OCI-LY3 (cell line): ENCODE measurements around the gene BTRC.
"Not testable (repeated sequence)": the region's sequence is repeated elsewhere in the genome, so short reads cannot be mapped to it uniquely, and the experiment has no call there.

ENCODE experiments used
- H2AFZ ChIP-seq: fragments of 200-600, 300-600 bp; shearing (Covaris generic); 2 replicates; pipeline ENCODE4 v1.6.0; 2014; ENCODE audit warnings: antibody characterized with exemption, low read depth, low read length
- H3K27ac ChIP-seq: fragments of 200-600, 300-600 bp; sonication (generic); 2 replicates; pipeline ENCODE4 v1.5.1; 2014; ENCODE audit warnings: mild to moderate bottlenecking, low read length, moderate library complexity, mixed read lengths
- H3K27me3 ChIP-seq: fragments of 200-600, 300-600 bp; sonication (generic); 2 replicates; pipeline ENCODE4 v1.6.1; 2014; ENCODE audit warnings: low read depth, low read length, mixed read lengths
- H3K36me3 ChIP-seq: fragments of 200-600, 300-600 bp; sonication (generic); replicated peaks from 2 replicates; pipeline ENCODE3; 2014; ENCODE audit warnings: low read depth, low read length, mixed read lengths
- H3K4me1 ChIP-seq: fragments of 300-600, 200-600 bp; sonication (generic); 2 replicates; pipeline ENCODE4 v1.6.1; 2014; ENCODE audit warnings: low read length, mixed read lengths
- H3K4me2 ChIP-seq: fragments of 200-600, 300-600 bp; sonication (generic); 2 replicates; pipeline ENCODE4 v1.6.1; 2014; ENCODE audit warnings: low read length, mixed read lengths
- H3K4me3 ChIP-seq: fragments of 300-600, 200-600 bp; sonication (generic); 2 replicates; pipeline ENCODE4 v1.5.1; 2014; ENCODE audit warnings: antibody characterized with exemption, mild to moderate bottlenecking, low read length, moderate library complexity
- H3K79me2 ChIP-seq: fragments of 300-600, 200-600 bp; shearing (Covaris generic); 2 replicates; pipeline ENCODE4 v1.6.1; 2014; ENCODE audit warnings: mild to moderate bottlenecking, low read length, mixed read lengths
- H3K9ac ChIP-seq: fragments of 300-600, 200-600 bp; shearing (Covaris generic); 2 replicates; pipeline ENCODE4 v1.6.0; 2014; ENCODE audit warnings: mild to moderate bottlenecking, low read length, moderate library complexity
- H3K9me3 ChIP-seq: fragments of 200-600, 300-600 bp; shearing (Covaris generic); 2 replicates; pipeline ENCODE4 v1.6.1; 2014; ENCODE audit warnings: low read length, mixed read lengths; ENCODE audit not compliant: insufficient read depth
- H4K20me1 ChIP-seq: fragments of 200-600, 300-600 bp; sonication (generic); 2 replicates; pipeline ENCODE4 v1.6.1; 2016; ENCODE audit warnings: low read length, mixed read lengths; ENCODE audit not compliant: insufficient read depth
- CTCF ChIP-seq: fragments of 200-600, 300-600 bp; sonication (generic); IDR thresholded peaks from 2 replicates; pipeline ENCODE4 v1.5.1; 2014; ENCODE audit warnings: antibody characterized with exemption, low read length, low read depth
- EZH2phosphoT487 ChIP-seq: fragments of 200-600 bp; shearing (Covaris generic); IDR thresholded peaks from 2 replicates; pipeline ENCODE4 v1.6.1; 2018; ENCODE audit warnings: antibody characterized with exemption, mixed run types, low read depth

The BTRC gene

GRCh38 chr10:101414034-101414433, 60.1 kb downstream of the BTRC start:
- no peaks in the 10 kb centered on the region for H4K20me1 ChIP-seq
- no peaks in the 10 kb centered on the region for H3K36me3 ChIP-seq
- H3K4me1 ChIP-seq: no peaks in the 10 kb centered on the region
- no peaks in the 10 kb centered on the region for H3K79me2 ChIP-seq
- H3K4me2 ChIP-seq: no peak overlapping the region
- no peak overlapping the region for H3K27ac ChIP-seq
- H3K27me3 ChIP-seq: no peaks in the 10 kb centered on the region
- no peak overlapping the region for H3K9ac ChIP-seq
- H2AFZ ChIP-seq: no peak overlapping the region
- H3K4me3 ChIP-seq: no peak overlapping the region
- no peaks in the 10 kb centered on the region for H3K9me3 ChIP-seq
- TF ChIP-seq EZH2phosphoT487 (no peak), CTCF (no peak)

- Histone ChIP-seq H4K20me1 (no peaks in the 10 kb centered on the region), H3K27me3 (no peaks in the 10 kb centered on the region), H3K4me3 (no peak overlapping the region), H3K79me2 (no peaks in the 10 kb centered on the region), H3K4me1 (no peaks in the 10 kb centered on the region), H3K9ac (no peak overlapping the region), H2AFZ (no peak overlapping the region), H3K4me2 (no peak overlapping the region), H3K9me3 (no peaks in the 10 kb centered on the region), H3K27ac (no peak overlapping the region), H3K36me3 (no peaks in the 10 kb centered on the region)
- no peak for TF ChIP-seq EZH2phosphoT487
- no peak for TF ChIP-seq CTCF
Measured at GRCh38 chr10:101415884-101416283, 61.9 kb downstream of the BTRC start.

- H2AFZ ChIP-seq, H3K9me3 ChIP-seq, H3K36me3 ChIP-seq, H3K9ac ChIP-seq, H3K79me2 ChIP-seq, H3K27me3 ChIP-seq, H3K27ac ChIP-seq, H4K20me1 ChIP-seq, H3K4me2 ChIP-seq, H3K4me3 ChIP-seq, H3K4me1 ChIP-seq: not testable (repeated sequence)
Measured at GRCh38 chr10:101421967-101422366, 68.0 kb downstream of the BTRC start.

GRCh38 chr10:101425535-101425934, 71.6 kb downstream of the BTRC start:
- no peak overlapping the region for H3K9ac ChIP-seq
- H3K9me3 ChIP-seq: no peaks in the 10 kb centered on the region
- H4K20me1 ChIP-seq: no peaks in the 10 kb centered on the region
- no peak overlapping the region for H3K4me2 ChIP-seq
- no peak overlapping the region for H3K27ac ChIP-seq
- no peak overlapping the region for H2AFZ ChIP-seq
- H3K4me1 ChIP-seq: no peaks in the 10 kb centered on the region
- TF ChIP-seq CTCF: no peak
- no peak for TF ChIP-seq EZH2phosphoT487
- H3K4me3 ChIP-seq: no peak overlapping the region
- no peaks in the 10 kb centered on the region for H3K27me3 ChIP-seq
- no peaks in the 10 kb centered on the region for H3K36me3 ChIP-seq
- H3K79me2 ChIP-seq: no peaks in the 10 kb centered on the region

GRCh38 chr10:101428036-101428435, 74.1 kb downstream of the BTRC start:
- Histone ChIP-seq H2AFZ (no peak overlapping the region), H3K79me2 (no peaks in the 10 kb centered on the region), H3K27ac (no peak overlapping the region), H3K4me1 (no peaks in the 10 kb centered on the region), H3K9me3 (no peaks in the 10 kb centered on the region), H3K9ac (no peak overlapping the region), H4K20me1 (no peaks in the 10 kb centered on the region), H3K4me2 (no peak overlapping the region), H3K4me3 (no peak overlapping the region), H3K27me3 (no peaks in the 10 kb centered on the region), H3K36me3 (no peaks in the 10 kb centered on the region)
- TF ChIP-seq CTCF (no peak), EZH2phosphoT487 (no peak)
